Duodenal mucosa (tissue), 2 donors: ENCODE measurements around the gene CRKL.

Experiments used
- H3K27ac ChIP-seq: one replicate; pipeline ENCODE4 v1.7.0; 2013; ENCODE audit warnings: low read depth, low read length
- H3K27me3 ChIP-seq, 2 donors: one replicate each; pipeline ENCODE4 v1.7.0; 2013; ENCODE audit warnings: low read length in 2 of 2, control low read depth in 1 of 2; ENCODE audit not compliant: insufficient read depth in 2 of 2, control insufficient read depth in 1 of 2
- H3K36me3 ChIP-seq, 2 donors: one replicate each; pipeline ENCODE4 v1.7.0; 2013; ENCODE audit warnings: low read length in 2 of 2, control low read depth in 1 of 2; ENCODE audit not compliant: insufficient read depth in 2 of 2, control insufficient read depth in 1 of 2
- H3K4me1 ChIP-seq, 2 donors: one replicate each; pipeline ENCODE4 v1.7.0; 2013; ENCODE audit warnings: low read length in 2 of 2, control low read depth in 1 of 2; ENCODE audit not compliant: insufficient read depth in 2 of 2, control insufficient read depth in 1 of 2
- H3K4me3 ChIP-seq, 2 donors: one replicate each; pipeline ENCODE4 v1.7.0; 2013; ENCODE audit warnings: low read length in 2 of 2, low read depth in 1 of 2
- H3K9ac ChIP-seq, 2 donors: one replicate each; pipeline ENCODE4 v1.7.0; 2013; ENCODE audit warnings: low read length in 2 of 2, low read depth in 1 of 2
- H3K9me3 ChIP-seq, 2 donors: one replicate each; pipeline ENCODE4 v1.7.0; 2013; ENCODE audit warnings: low read length in 2 of 2, control low read depth in 1 of 2; ENCODE audit not compliant: control insufficient read depth in 1 of 2

CRKL gene

GRCh38 chr22:20959578-20960461 is 42.6 kb downstream of the CRKL start:
- Histone ChIP-seq H3K9me3 (no peaks in the 10 kb centered on the region), H3K27ac (no peak overlapping the region), H3K4me3 (no peak overlapping the region), H3K27me3 (peaks cover 0 to 3% of the 10 kb centered on the region in 2 donors), H3K9ac (no peak overlapping the region), H3K36me3 (no peaks in the 10 kb centered on the region), H3K4me1 (peaks cover 22 to 36% of the 10 kb centered on the region in 2 donors)

GRCh38 chr22:20960609-20961008 is 43.4 kb downstream of the CRKL start:
- Histone ChIP-seq H3K4me1 (peaks cover 23 to 38% of the 10 kb centered on the region in 2 donors), H3K27ac (no peak overlapping the region), H3K9me3 (no peaks in the 10 kb centered on the region), H3K9ac (no peak overlapping the region), H3K36me3 (no peaks in the 10 kb centered on the region), H3K27me3 (peaks cover 0 to 3% of the 10 kb centered on the region in 2 donors), H3K4me3 (no peak overlapping the region)

- Histone ChIP-seq H3K9me3 (no peaks in the 10 kb centered on the region), H3K9ac (no peak overlapping the region), H3K27me3 (peaks cover 0 to 3% of the 10 kb centered on the region in 2 donors)
Measured at GRCh38 chr22:20962491-20962945, 45.3 kb downstream of the CRKL start.

GRCh38 chr22:20963201-20964052 is 46.2 kb downstream of the CRKL start:
- H3K4me1 ChIP-seq, result peaks cover 22 to 24% of the 10 kb centered on the region in 2 donors
- no peak overlapping the region for H3K4me3 ChIP-seq
- no peak overlapping the region for H3K9ac ChIP-seq
- no peaks in the 10 kb centered on the region for H3K9me3 ChIP-seq
- H3K27me3 ChIP-seq, result peaks cover 0 to 3% of the 10 kb centered on the region in 2 donors
- no peaks in the 10 kb centered on the region for H3K36me3 ChIP-seq
- H3K27ac ChIP-seq, result no peak overlapping the region

More at GRCh38 chr22:20962491-20962945, 45.3 kb downstream of the CRKL start:
- Histone ChIP-seq H3K36me3 (no peaks in the 10 kb centered on the region), H3K4me1 (peaks cover 28 to 29% of the 10 kb centered on the region in 2 donors), H3K4me3 (no peak overlapping the region), H3K27ac (no peak overlapping the region)

- Histone ChIP-seq H3K9me3 (no peaks in the 10 kb centered on the region), H3K4me1 (peaks cover 22% of the 10 kb centered on the region in 2 donors), H3K9ac (peak overlapping the region; percentile 18), H3K27me3 (peaks cover 0 to 3% of the 10 kb centered on the region in 2 donors), H3K36me3 (no peaks in the 10 kb centered on the region), H3K27ac (no peak overlapping the region), H3K4me3 (peak overlapping the region; percentile 10 to 35)
Measured at GRCh38 chr22:20964090-20964798, 47.0 kb downstream of the CRKL start.

- peak overlapping the region; percentile 10 to 35 for H3K4me3 ChIP-seq
- no peaks in the 10 kb centered on the region for H3K9me3 ChIP-seq
- H3K27ac ChIP-seq, result no peak overlapping the region
- no peaks in the 10 kb centered on the region for H3K36me3 ChIP-seq
- peak overlapping the region; percentile 18 for H3K9ac ChIP-seq
- H3K4me1 ChIP-seq, result peaks cover 22% of the 10 kb centered on the region in 2 donors
- H3K27me3 ChIP-seq, result peaks cover 0 to 3% of the 10 kb centered on the region in 2 donors
Measured at GRCh38 chr22:20964799-20965103, 47.5 kb downstream of the CRKL start.

GRCh38 chr22:20965104-20965887 is 48.1 kb downstream of the CRKL start:
- peaks cover 0 to 3% of the 10 kb centered on the region in 2 donors for H3K27me3 ChIP-seq
- no peak overlapping the region for H3K27ac ChIP-seq
- no peak overlapping the region for H3K9ac ChIP-seq
- peaks cover 22% of the 10 kb centered on the region in 2 donors for H3K4me1 ChIP-seq
- no peaks in the 10 kb centered on the region for H3K36me3 ChIP-seq
- peak overlapping the region; percentile 40 to 50 for H3K4me3 ChIP-seq
- no peaks in the 10 kb centered on the region for H3K9me3 ChIP-seq

- H3K9ac ChIP-seq, result no peak overlapping the region
- H3K4me3 ChIP-seq, result no peak overlapping the region
- peaks cover 0 to 3% of the 10 kb centered on the region in 2 donors for H3K27me3 ChIP-seq
- no peaks in the 10 kb centered on the region for H3K9me3 ChIP-seq
- H3K36me3 ChIP-seq, result no peaks in the 10 kb centered on the region
- H3K4me1 ChIP-seq, result peaks cover 22% of the 10 kb centered on the region in 2 donors
- no peak overlapping the region for H3K27ac ChIP-seq
Measured at GRCh38 chr22:20965888-20966855, 49.0 kb downstream of the CRKL start.
